GM19463 (cell line): ENCODE measurements around the gene CNTROB.

Experiments used
- ATAC-seq: cut with Tn5 transposase; IDR thresholded peaks from one replicate; pipeline ENCODE4 v1.9.1; 2021; ENCODE audit warnings: mild to moderate bottlenecking, moderate library complexity; ENCODE audit not compliant: unreplicated experiment

CNTROB gene

GRCh38 chr17:7931709-7932482, at the start of gene CNTROB, which contains the start of gene TRAPPC1:
Gene CNTROB (plus strand): TSS chr17:7932206. CDS start chr17:7933080, 874 bp downstream.
Gene TRAPPC1 (minus strand): TSS chr17:7931946. CDS start chr17:7931829, 117 bp downstream.
- ATAC-seq = peak; percentile 96

- no peak for ATAC-seq
Measured at GRCh38 chr17:7882629-7883028, 49.4 kb upstream of the CNTROB start.

GRCh38 chr17:7883781-7884386, 48.1 kb upstream of the CNTROB start:
- ATAC-seq = no peak

- ATAC-seq = no peak
Measured at GRCh38 chr17:7884581-7885366, 47.2 kb upstream of the CNTROB start.

GRCh38 chr17:7885367-7886226, 46.4 kb upstream of the CNTROB start:
- no peak for ATAC-seq

GRCh38 chr17:7886227-7887037, 45.6 kb upstream of the CNTROB start:
- no peak for ATAC-seq

- ATAC-seq = no peak
Measured at GRCh38 chr17:7887038-7887481, 44.9 kb upstream of the CNTROB start.

GRCh38 chr17:7887482-7888183, 44.4 kb upstream of the CNTROB start:
- peak; percentile 52 for ATAC-seq

GRCh38 chr17:7888184-7888920, 43.7 kb upstream of the CNTROB start, which contains the start of gene CHD3:
Gene CHD3 (plus strand): TSS chr17:7888789. CDS start chr17:7889001, 212 bp downstream.
- no peak for ATAC-seq

- ATAC-seq = no peak
Measured at GRCh38 chr17:7889166-7889955, 42.6 kb upstream of the CNTROB start.

GRCh38 chr17:7893187-7893880, 38.7 kb upstream of the CNTROB start:
- ATAC-seq = no peak

- no peak for ATAC-seq
Measured at GRCh38 chr17:7894226-7894625, 37.8 kb upstream of the CNTROB start.

- no peak for ATAC-seq
Measured at GRCh38 chr17:7894866-7895265, 37.1 kb upstream of the CNTROB start.

- no peak for ATAC-seq
Measured at GRCh38 chr17:7897090-7897489, 34.9 kb upstream of the CNTROB start.

- ATAC-seq = no peak
Measured at GRCh38 chr17:7897773-7898172, 34.2 kb upstream of the CNTROB start.

- no peak for ATAC-seq
Measured at GRCh38 chr17:7903154-7904103, 28.6 kb upstream of the CNTROB start.
